Amniotic epithelial cell (primary cell): ENCODE data around the gene GADD45B.
"Not testable (repeated sequence)": the region's sequence is repeated elsewhere in the genome, so short reads cannot be mapped to it uniquely, and the experiment has no call there.

Experiments
- DNase-seq: peaks from one replicate; pipeline ENCODE4 v3.0.0-alpha.2; 2010; ENCODE audit warnings: low read depth

GADD45B gene

DNA sequence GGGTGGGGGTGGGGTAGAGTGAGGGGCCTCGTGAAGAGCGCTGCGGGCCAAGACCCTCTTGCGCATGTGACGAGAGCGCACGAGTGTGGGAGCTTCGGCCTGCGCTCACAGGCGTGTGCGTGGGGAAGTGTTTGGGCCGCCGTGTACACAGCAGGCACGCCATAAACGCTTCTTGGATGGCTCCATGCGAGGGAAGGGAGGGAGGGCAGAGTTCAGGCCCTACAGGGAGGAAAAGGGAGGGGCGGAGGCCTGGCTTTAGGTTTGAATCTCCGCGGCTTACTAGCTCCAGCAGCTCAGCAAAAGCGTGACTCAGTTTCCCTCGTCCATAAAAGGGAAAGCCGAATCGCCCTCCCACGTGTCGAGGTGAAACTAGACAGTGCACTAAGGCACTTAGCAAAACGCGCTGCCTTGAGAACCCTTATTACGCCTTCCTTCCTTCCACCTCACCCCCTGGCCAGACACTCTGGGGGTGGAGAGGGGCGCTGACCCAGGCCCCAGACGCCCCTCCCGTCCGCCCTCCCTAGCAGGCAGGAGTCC is 12.5 kb downstream of the GADD45B start:
- no peak for DNase-seq

DNA sequence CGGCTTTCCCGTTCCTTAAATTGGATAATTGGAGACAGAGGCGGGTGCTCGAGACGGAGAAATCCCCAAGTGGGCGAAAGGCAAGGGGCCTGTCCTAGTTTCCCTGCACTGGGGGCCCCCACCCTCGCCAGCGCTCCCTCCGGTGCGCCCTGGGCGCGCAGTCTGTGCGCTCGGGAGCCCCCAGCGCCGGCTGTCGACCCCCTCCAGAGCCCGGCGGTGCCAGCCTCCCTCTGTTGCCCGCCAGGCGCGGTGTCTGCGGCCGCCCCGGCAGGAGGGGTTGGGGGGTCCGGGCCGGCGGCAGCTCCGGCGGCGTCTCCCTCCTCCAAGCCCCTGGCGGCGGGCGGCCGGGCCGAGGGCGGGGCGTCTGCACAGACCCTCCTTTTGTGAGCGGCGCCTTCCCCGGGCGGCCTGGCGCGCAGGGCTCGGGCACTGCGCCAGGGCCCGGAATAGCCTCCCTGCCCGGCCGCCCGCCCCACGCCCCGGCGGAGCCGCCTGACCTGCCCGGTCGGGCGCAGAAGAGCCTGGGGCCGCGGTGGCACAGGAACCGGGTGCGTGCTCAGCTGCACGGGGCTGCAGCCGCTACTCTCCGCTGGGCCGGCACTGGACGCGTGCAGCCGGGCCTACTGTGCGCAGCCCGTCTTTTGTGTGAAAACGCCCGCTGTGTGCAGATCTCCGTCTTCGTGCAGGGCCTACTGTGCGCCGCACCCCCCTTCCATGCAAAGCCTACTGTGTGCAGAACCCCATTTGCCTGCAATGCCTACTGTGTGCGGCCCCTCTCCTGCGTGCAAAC is 13.2 kb downstream of the GADD45B start:
- DNase-seq: no peak

DNA sequence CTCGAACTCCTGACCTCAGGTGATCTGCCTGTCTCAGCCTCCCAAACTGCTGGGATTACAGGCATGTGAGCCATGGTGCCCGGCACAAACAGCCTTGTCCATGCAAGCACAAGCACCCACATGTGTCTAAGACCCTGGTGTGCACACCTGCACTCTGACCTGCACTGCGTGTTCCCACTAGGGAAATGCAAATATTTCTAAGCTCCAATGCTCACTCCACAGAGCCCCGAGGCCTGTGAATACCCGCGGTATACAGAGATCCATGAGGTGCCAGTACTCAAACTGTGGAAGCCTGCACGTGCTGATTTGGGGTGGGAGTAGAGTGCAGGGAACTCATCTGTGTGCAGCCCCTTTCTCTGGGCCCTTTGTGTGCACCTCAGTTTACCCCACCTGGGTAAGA is 14.7 kb downstream of the GADD45B start:
- no peak for DNase-seq

GRCh38 chr19:2491130-2491801 is 15.3 kb downstream of the GADD45B start:
- peak; percentile 95 for DNase-seq

DNA sequence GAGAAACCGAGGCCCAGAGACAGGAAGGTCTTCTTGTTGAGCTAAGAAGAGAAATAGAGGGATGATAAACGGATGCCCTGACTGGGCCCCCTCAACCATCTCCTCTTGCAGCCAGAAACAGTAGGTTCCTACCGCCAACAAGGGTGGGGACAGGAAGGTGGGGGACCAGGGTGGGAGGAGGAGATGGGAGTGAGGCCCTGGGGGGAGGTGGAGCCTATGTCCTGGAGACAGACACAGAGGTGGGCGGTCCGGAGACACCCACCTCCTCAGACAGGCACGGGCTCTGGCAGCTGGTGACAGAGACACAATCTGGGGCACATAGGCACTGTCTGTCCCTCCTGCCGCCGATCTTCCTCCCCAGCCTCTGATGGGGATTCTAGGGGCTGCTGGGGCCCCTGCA is 16.9 kb downstream of the GADD45B start:
- DNase-seq: no peak

DNA sequence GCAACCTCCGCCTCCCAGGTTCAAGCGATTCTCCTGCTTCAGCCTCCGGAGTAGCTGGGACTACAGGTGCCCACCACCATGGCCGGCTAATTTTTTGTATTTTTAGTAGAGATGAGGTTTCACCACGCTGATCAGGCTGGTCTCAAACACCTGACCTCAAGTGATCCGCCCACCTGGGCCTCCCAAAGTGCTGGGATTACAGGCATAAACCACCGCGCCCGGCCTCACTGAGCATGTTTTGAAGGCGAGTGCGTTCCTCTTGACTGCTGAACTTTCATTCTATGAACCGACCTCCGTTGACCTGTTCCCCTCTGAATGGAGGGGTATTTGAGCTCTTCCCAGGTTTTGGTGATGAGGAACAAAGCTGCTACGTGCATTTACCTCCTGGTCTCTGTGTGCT is 17.5 kb downstream of the GADD45B start:
- not testable (repeated sequence) for DNase-seq

GRCh38 chr19:2494084-2494446 is 18.1 kb downstream of the GADD45B start:
- DNase-seq: peak; percentile 88

GRCh38 chr19:2494447-2495129 is 18.7 kb downstream of the GADD45B start:
- peak; percentile 71 for DNase-seq

DNA sequence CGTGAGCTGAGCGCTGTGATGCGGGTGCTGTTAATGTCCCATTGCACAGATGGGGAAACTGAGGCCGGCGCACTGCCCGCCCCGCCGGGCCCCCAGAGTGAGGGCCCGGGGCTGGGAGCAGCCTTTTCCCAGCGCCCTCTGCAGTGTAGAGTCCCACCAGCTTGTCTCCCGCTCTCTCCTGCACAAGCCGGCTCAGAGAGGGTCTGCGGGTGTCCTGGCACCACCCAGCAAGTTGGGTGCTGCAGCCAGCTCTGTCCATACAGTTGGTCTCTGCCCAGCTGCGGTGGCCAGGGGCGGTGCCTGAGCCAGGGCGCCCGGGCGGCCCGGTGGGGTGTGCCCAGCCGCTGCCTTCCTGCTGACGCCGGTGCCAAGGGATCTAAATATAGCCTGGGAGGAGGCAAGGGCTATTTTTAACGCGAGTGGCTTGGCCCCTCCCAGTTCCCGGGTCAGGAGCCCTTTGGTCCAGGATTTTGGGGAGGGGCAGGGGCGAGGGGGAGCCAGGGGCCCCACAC is 19.3 kb downstream of the GADD45B start:
- DNase-seq: peak; percentile 45

- no peak for DNase-seq
These were observed 19.9 kb downstream of the GADD45B start for GRCh38 chr19:2495651-2496316.

- no peak for DNase-seq
These were observed 21.3 kb downstream of the GADD45B start for GRCh38 chr19:2497186-2497585.

GRCh38 chr19:2500156-2500555 is 24.2 kb downstream of the GADD45B start:
- no peak for DNase-seq

GRCh38 chr19:2500841-2501261 is 24.9 kb downstream of the GADD45B start:
- DNase-seq: no peak

- no peak for DNase-seq
These were observed 27.7 kb downstream of the GADD45B start for GRCh38 chr19:2503521-2504109.

DNA sequence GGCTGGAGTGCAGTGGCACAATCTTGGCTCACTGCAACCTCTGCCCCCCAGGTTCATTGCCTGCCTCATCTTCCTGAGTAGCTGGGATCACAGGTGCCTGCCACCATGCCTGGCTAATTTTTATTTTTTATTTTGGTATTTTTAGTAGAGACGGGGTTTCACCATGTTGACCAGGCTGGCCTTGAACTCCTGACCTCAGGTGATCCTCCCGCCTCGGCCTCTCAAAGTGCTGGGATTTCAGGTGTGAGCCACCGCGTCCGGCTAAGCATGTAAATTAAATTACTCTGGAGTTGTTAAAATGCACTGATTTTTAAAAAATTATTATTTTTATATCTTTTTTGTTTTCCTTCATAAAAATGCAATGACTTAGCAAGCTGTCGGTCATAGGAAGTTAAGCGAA is 30.7 kb downstream of the GADD45B start:
- DNase-seq: not testable (repeated sequence)

- DNase-seq: peak; percentile 29
These were observed 31.2 kb downstream of the GADD45B start for GRCh38 chr19:2507109-2507508.

GRCh38 chr19:2509096-2509495 is 33.2 kb downstream of the GADD45B start:
- no peak for DNase-seq

DNA sequence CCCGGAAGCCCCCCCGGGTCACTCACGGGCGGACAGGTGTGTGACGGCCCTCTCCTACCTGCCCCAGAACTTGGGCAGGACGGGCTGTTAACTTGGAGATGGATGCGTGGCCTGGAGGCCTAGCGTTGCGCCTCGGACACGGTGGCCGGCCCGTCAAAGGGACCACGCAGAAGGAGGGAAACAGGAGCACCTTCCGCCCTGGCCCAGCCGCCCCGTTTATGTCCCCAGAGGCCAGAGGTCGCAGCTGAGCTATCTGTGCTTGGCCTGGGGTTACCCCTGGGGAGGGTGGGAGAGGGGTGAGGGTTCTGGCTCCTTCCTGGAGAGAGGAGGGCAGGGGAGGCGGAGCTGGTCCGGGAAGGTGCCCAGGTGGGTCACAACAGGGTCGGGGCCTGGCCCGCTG is 35.6 kb downstream of the GADD45B start:
- no peak for DNase-seq

DNA sequence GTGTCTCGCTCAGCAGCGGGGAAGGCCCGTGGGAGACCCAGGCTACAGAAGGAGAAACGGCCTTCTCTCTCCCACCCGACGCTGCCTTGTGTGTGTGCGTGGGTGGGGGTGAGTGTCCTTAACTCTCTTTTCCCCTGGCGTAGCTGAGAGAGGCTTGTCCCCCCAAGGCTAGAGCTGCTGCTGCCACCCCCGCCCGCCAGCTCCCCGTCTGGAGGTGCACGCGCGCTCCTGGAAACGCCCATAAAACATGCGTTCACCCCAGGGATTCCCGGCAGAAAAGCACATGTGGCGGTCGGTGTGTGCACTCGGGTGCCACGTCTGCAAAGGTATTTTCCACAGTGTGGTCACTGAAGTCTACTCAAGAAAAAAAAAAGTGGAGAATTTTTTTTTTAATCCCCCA is 36.1 kb downstream of the GADD45B start:
- no peak for DNase-seq

DNA sequence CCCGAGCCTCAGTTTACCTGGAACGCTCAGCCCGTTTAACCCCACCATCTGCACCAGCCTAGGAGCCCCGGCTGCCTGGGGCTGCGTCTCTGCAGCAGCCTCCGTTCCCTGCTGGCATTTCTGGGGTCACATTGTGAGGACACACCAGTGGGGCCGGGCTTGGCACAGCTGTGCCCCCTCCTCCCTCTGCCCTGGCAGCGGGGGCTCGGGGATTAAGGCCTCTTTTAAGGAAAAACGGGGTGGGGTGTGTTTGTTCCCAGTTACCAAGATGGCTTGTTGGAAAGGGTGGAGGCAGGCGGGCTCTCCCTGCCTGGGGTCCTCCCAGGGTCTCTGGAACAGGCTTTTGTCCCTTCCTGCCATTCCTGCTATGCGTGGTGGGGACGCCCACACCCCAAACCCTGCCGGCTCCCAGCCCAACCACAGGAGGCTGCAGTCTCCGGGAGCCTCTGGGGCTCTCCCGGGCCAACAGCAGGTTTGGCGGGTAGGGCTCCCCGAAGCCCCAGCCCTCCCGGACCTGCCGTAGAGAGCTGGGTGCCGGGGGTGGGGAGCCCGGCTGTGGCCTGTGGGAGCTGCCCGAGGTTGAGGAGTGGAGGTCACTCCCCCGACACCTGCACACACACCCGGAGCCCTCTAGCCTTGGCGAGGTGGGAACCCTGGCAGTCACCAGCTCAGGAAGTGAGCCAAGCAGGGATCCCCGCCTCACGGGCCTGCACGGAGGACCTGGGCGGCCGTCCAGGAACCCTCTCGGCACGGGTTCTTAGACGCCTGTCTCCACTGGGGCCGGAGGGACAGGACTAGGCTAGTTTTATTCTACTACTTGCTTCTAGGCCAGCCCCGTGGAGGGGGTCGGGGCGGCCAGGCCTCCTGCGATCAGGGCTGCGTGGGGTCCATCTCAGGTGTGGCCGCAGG is 36.9 kb downstream of the GADD45B start:
- DNase-seq: no peak
